ENCODE data around the gene NXNL2.

The NXNL2 gene

DNA sequence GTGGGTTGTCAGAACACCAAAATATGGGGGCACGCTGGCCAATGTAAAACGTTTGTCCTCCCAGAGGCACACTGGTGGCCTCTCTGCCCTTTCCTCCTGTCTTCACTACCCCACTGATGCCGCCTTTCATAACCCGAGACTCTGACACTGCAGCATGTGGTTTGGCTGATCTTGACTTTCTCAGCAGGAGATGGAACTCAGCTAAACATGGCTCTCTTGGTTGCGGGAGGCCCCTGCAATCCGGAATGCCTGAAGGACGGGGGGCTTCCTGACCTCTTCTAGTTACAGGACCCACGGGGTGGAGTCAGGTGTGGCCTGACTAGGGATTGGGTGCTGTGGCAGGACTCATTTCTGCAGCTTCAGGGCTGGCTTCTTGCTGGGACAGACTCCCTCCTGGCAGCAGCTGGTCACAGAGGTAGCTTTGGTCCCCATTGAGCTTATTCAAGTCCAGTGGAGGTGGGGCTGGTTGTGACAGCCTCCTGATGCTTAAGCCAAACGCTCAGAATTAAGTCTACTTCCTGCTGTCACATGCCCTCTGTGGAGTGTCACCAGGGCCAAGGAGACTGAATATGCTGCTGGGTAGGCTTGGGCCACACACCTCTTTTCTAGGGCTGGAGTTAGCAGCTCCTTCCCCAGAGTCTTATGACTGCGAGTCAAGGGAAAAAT lies 44.2 kb downstream of the NXNL2 start:
- no peak for DNase-seq

DNA sequence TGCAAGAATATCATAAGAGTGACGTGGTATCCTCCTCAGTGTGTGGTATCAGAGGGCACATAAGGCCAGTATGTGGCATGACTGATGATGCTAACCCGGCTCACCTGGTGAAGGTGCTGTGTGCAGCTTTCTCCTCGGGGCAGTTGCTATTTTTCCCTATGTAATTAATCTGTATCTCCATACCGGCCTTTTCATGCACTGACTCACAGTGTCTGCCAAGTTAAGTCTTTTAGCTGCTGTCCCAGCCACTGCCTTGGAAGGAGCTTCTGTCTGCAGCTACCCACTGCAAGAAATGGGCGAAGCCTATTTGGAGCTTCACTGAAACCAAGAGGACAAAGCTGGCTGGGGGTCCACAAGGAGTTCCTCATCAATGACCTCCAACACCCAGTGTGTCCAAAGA lies 46.0 kb downstream of the NXNL2 start:
- no peak for DNase-seq

DNA sequence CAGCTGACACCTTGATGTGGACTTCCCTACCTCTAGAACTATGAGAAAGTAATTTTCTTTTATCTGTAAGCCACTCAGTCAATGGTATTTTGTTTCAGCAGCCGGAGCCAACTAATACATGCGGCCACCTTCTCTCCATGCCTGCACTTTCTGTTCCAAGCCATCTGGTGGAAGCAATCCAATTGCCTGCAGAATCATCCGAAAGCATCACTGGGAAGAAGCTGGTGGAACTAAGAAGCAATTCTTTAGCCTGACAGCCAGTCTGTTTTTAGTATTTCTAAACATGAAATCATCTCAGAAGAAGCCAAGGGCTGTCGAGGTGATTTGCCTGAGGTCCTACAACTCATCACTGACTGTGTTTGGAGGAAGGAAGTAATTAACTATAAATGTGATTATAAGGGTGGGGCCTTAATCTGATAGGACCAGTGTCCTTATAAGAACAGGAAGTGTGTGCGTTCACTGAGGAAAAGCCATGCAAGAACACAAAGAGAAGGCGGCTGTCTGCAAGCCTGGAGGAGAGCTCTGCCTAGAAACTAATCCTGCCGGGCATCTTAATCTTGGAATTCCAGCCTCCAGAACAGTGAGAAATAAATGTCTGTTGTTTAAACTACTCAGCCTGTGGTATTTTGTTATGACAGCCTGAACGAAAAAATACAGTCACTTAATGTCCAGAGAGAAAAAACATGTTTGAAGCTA lies 49.1 kb downstream of the NXNL2 start:
- DNase-seq, result no peak

DNA sequence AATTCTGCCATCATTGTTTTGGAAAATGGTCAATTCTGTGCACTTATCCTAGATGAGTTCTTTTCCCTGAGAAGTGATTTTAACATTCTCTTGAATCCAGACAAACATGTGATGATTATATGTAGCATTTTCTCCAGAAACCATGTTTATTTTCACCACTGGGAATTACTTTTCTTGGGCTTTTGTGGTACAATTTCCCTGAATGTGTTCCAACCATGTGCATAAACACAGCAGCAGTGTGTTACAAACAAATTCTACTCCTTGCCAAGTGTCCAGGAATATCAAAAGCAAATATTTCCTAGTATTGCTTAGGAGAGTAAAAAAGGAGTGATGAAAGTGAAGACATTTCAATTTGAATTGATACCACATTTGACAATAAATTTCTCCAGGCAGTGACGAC lies 50.4 kb downstream of the NXNL2 start:
- DNase-seq, result no peak

DNA sequence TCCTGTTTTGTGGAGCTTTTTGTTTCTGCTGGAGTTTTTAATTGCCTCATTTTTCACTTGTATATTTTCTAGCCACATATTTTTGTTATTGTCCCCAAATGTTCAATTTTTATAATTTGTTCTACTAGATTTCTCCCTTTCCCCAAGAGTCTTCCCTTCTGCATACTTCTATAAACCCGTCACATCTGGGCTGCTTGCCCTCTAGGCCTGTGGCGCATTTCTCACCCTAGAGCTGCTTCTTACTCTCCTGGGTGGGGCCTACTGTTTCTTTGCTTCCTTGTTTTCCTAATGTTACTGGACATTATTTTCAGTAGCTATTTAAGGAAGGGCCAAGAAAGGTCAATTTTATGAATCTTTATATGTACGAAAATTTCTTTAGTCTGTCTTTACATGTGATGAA lies 51.5 kb downstream of the NXNL2 start:
- DNase-seq, result no peak

DNA sequence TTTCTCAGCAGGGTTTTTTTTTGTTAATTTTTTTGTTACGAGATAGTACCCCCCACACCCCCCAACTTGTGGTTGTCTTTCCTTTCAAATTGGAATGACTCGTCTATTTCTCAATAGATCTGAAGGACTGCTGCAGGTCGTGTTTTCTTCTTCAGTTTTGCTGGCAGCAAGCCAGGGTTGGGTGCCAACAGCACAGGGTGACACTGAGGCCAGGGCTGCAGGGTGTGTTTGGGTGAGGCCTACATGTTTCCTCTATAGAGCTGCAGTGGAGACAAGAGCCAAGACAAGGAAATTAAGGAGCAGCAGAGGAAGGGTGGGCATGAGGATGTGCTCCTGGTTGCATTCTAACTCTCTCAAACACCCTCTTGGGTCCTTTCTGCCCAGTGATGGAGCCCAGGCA lies 52.2 kb downstream of the NXNL2 start:
- DNase-seq, result no peak

DNA sequence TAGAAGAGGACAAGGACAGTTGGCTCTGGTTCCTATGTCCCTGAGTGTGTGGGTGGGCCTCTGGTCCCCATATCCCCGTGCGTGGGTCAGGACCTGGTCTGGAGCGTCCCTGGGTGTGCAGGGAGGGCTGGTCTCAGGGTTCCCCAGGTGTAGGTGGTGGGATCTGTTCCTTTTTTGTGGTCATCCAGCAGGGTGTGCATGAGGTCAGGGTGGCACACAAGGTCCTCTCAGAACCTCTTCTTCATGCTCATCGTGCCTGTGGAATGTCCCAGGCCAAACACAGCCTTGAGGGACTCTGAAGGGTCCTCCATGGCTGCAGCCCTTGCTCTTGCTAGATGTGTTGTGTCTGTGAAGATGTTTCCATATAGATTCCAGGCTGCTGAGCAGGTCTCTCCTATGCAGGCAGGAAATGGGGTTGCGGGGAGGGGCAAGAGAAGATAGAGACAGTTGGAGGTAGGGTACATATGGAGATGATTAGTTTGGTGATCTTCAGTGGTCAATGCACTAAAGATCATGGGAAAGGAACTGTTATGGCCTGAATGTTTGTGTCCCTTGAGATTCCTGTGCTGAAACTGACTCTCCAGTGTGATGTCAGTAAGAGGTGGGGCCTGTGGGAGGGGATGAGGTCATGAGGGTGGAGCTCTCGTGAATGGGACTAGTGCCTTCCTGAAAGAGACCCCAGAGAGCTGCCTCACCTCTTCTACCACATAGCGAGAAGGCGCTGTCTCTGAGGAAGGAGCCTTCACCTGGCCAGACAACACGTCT lies 53.1 kb downstream of the NXNL2 start:
- no peak for DNase-seq

DNA sequence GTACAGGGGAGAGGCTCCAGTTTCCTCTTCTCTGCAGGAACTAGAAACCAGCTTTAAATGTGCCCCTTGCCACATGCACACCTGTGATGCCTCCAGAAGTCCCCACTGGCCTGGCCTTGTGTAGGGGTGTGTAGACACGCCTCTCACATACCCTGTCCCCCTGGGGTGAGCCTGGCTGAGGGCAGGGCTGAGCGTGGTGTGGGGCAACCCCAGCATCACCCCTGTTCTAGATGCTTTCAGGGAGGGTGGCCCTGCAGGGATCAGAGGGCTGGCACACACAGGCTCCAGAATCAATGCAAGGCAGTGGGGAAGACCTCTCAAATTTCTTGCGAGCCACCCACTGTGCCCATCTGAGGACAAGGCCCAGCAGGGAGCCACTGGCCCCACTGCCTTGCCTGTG lies 54.7 kb downstream of the NXNL2 start:
- no peak for DNase-seq

DNA sequence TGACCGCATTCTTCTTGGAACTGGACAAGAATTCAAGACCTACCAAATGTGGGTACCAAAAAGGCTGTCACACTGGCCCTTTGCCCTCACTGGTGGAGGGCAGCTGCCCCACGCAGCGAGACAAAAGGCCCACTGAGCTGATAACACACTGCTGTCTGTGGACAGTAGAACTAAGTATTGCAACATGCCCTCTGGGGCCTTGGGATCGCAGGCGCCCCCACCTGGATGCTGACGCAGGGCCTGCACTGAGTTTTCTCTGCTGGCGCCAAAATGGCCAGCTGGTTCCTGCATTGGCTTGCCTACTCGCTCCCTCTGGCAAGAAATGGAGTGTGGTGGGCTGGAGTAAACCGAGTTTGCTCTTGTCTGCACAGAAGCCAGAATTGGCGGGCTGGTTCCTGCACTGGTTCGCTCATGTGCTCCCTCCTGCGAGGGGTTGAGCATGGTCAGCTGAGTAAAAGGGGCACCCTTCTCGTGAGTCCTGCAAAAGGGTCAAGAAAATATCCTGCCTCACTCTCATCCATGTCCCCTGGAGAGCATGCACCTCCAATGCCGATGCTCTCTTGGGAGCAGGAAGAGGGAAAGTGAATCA lies 55.7 kb downstream of the NXNL2 start:
- DNase-seq, result no peak

DNA sequence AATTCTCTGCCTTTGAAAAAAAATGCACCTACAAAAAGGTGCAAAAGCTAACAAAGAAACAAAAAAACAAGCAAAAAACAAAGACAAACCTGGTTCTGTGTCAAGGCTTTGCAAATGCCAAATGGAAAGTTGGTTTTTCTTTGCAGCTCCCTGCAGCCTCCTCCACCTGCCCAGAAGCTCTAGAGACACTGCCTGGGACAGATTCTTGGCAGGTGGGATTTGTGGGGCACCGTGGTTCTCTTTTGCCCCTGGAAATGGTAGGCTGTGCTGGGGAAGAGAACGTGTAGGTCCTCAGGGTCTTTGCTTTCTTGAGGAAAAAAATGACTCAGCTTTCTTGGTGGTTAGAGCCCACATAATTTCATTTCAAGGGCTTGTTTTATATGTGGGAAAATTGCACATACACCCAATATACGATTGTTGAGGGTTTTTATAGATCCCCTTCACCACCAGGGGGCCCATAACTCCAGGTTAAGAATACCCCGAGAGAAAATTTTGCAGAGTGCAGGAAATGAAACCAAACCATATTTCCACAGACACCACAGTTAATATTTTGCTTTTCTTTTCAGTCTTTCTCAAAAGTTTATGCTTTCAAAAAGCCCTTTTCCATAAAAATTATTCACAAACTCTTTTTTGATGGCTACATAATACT lies 58.7 kb downstream of the NXNL2 start:
- peak; percentile 29 for DNase-seq
